PFSK-1 (cell line): ENCODE data around the gene MSTN.

Experiments used
- POLR2AphosphoS5 ChIP-seq: IDR thresholded peaks from 2 replicates; pipeline ENCODE4 v1.6.1; 2012; ENCODE audit warnings: low read depth, mild to moderate bottlenecking, control low read depth, low read length, moderate library complexity
- SIN3A ChIP-seq: IDR thresholded peaks from 2 replicates; pipeline ENCODE4 v1.6.1; 2012; ENCODE audit warnings: mild to moderate bottlenecking, low read length, moderate library complexity, borderline replicate concordance; ENCODE audit not compliant: insufficient read depth

- TF ChIP-seq POLR2AphosphoS5 (no peak), SIN3A (no peak)
These were observed 44.9 kb upstream of the MSTN start for GRCh38 chr2:190107409-190107808.
